OCI-LY1 (cell line): Measurements from ENCODE around the gene LGALS3.

Experiments used
- H2AFZ ChIP-seq: fragments of 200-600 bp; sonication (generic), shearing (Covaris generic); 2 replicates; pipeline ENCODE4 v1.6.0; 2014; ENCODE audit warnings: antibody characterized with exemption, mild to moderate bottlenecking, low read length
- H3F3A ChIP-seq: fragments of 200-600 bp; sonication (generic), shearing (Covaris generic); 2 replicates; pipeline ENCODE4 v1.6.0; 2014; ENCODE audit warnings: mild to moderate bottlenecking, antibody characterized with exemption, low read length, moderate library complexity; ENCODE audit not compliant: insufficient read depth
- H3K27ac ChIP-seq: fragments of 200-600 bp; sonication (generic); 2 replicates; pipeline ENCODE4 v1.5.1; 2014; ENCODE audit warnings: low read length, mixed run types, mild to moderate bottlenecking, low read depth; ENCODE audit not compliant: poor library complexity, severe bottlenecking
- H3K27me3 ChIP-seq: fragments of 200-600 bp; sonication (generic); 2 replicates; pipeline ENCODE4 v1.6.0; 2014; ENCODE audit warnings: antibody characterized with exemption, mild to moderate bottlenecking, low read length, moderate library complexity; ENCODE audit not compliant: insufficient read depth
- H3K36me3 ChIP-seq: fragments of 200-600 bp; sonication (generic); 2 replicates; pipeline ENCODE4 v1.6.1; 2014; ENCODE audit warnings: mild to moderate bottlenecking, antibody characterized with exemption, low read length, moderate library complexity, mixed read lengths; ENCODE audit not compliant: insufficient read depth
- H3K4me1 ChIP-seq: fragments of 200-600 bp; sonication (generic); 2 replicates; pipeline ENCODE4 v1.5.1; 2014; ENCODE audit warnings: mild to moderate bottlenecking, low read length, moderate library complexity; ENCODE audit not compliant: insufficient read depth, severe bottlenecking
- H3K4me2 ChIP-seq: fragments of 200-600 bp; sonication (generic), shearing (Covaris generic); 2 replicates; pipeline ENCODE4 v1.6.1; 2014; ENCODE audit warnings: low read length
- H3K4me3 ChIP-seq: fragments of 200-600 bp; sonication (generic); 2 replicates; pipeline ENCODE4 v1.5.1; 2014; ENCODE audit warnings: low read length, low read depth, mild to moderate bottlenecking, mixed read lengths; ENCODE audit not compliant: poor library complexity, severe bottlenecking
- H3K79me2 ChIP-seq: fragments of 200-600 bp; shearing (Covaris generic); 2 replicates; pipeline ENCODE4 v1.6.1; 2016; ENCODE audit warnings: mixed run types, low read length, mixed read lengths; ENCODE audit not compliant: insufficient read depth
- H3K9ac ChIP-seq: fragments of 200-600 bp; sonication (generic), shearing (Covaris generic); 2 replicates; pipeline ENCODE4 v1.6.1; 2014; ENCODE audit warnings: mild to moderate bottlenecking, low read length, mixed read lengths
- H3K9me2 ChIP-seq: fragments of 200-600 bp; sonication (generic), shearing (Covaris generic); 2 replicates; pipeline ENCODE4 v1.6.1; 2014; ENCODE audit warnings: low read depth, mild to moderate bottlenecking, low read length, mixed read lengths
- H3K9me3 ChIP-seq: fragments of 200-600 bp; shearing (Covaris generic); 2 replicates; pipeline ENCODE4 v1.6.1; 2014; ENCODE audit warnings: low read length, mixed read lengths
- H4K20me1 ChIP-seq: fragments of 200-600 bp; sonication (generic), shearing (Covaris generic); 2 replicates; pipeline ENCODE4 v1.6.0; 2016; ENCODE audit warnings: mild to moderate bottlenecking, low read length; ENCODE audit not compliant: insufficient read depth
- CTCF ChIP-seq: fragments of 200-600 bp; sonication (generic), shearing (Covaris generic); IDR thresholded peaks from 2 replicates; pipeline ENCODE4 v1.5.1; 2017; ENCODE audit warnings: mild to moderate bottlenecking, antibody characterized with exemption, low read length, moderate library complexity, mixed read lengths
- EZH2 ChIP-seq: fragments of 200-600 bp; sonication (generic), shearing (Covaris generic); IDR thresholded peaks from 2 replicates; pipeline ENCODE4 v1.8.0; 2017; ENCODE audit warnings: borderline replicate concordance, mixed run types, mild to moderate bottlenecking, antibody characterized with exemption, low read length, moderate library complexity, mixed read lengths

LGALS3 gene

GRCh38 chr14:55107766-55108554, 21.1 kb upstream of the LGALS3 start:
- H3K27me3 ChIP-seq, result no peaks in the 10 kb centered on the region
- TF ChIP-seq CTCF, result no peak
- no peak for TF ChIP-seq EZH2
- H3K9me2 ChIP-seq, result no peaks in the 10 kb centered on the region
- no peak overlapping the region for H2AFZ ChIP-seq
- no peak overlapping the region for H3K9ac ChIP-seq
- peaks cover 7% of the 10 kb centered on the region; the same call in 1 of the 2 replicates for H3K36me3 ChIP-seq
- no peak overlapping the region for H3K4me3 ChIP-seq
- H3K79me2 ChIP-seq, result no peaks in the 10 kb centered on the region
- 0 out of 2 replicates have a peak, but pooled peaks cover 7% of the 10 kb centered on the region for H3K9me3 ChIP-seq
- no peaks in the 10 kb centered on the region for H4K20me1 ChIP-seq
- no peaks in the 10 kb centered on the region for H3F3A ChIP-seq
- peaks cover 13% of the 10 kb centered on the region for H3K4me1 ChIP-seq
- H3K4me2 ChIP-seq, result no peak overlapping the region
- H3K27ac ChIP-seq, result no peak overlapping the region

- Histone ChIP-seq H3F3A (no peaks in the 10 kb centered on the region), H3K9me2 (no peaks in the 10 kb centered on the region), H2AFZ (no peak overlapping the region), H3K4me1 (no peaks in the 10 kb centered on the region), H3K4me2 (no peak overlapping the region), H3K27me3 (no peaks in the 10 kb centered on the region), H3K79me2 (no peaks in the 10 kb centered on the region), H3K36me3 (no peaks in the 10 kb centered on the region), H3K9ac (no peak overlapping the region), H4K20me1 (no peaks in the 10 kb centered on the region), H3K27ac (no peak overlapping the region), H3K4me3 (no peak overlapping the region), H3K9me3 (no peaks in the 10 kb centered on the region)
- TF ChIP-seq EZH2, result no peak
- no peak for TF ChIP-seq CTCF
These were observed 19.2 kb upstream of the LGALS3 start for GRCh38 chr14:55109836-55110235.

GRCh38 chr14:55111122-55111708, 17.8 kb upstream of the LGALS3 start:
- Histone ChIP-seq H3K27ac (no peak overlapping the region), H3K36me3 (no peaks in the 10 kb centered on the region), H2AFZ (no peak overlapping the region), H3K9ac (no peak overlapping the region), H3K4me1 (no peaks in the 10 kb centered on the region), H4K20me1 (no peaks in the 10 kb centered on the region), H3K4me2 (no peak overlapping the region), H3K9me3 (no peaks in the 10 kb centered on the region), H3K9me2 (no peaks in the 10 kb centered on the region), H3F3A (no peaks in the 10 kb centered on the region), H3K4me3 (no peak overlapping the region), H3K79me2 (no peaks in the 10 kb centered on the region), H3K27me3 (no peaks in the 10 kb centered on the region)
- no peak for TF ChIP-seq CTCF
- no peak for TF ChIP-seq EZH2
